GM12873 (cell line): Measurements from ENCODE around the gene PTPN22.
A peak's percentile ranks its signal among the peaks of the same experiment; 100 is the strongest.

Experiments used
- CTCF ChIP-seq: IDR thresholded peaks from 2 replicates; pipeline ENCODE4 v1.5.1; 2012; ENCODE audit warnings: low read depth, mild to moderate bottlenecking, moderate library complexity, low read length, control low read depth; ENCODE audit not compliant: insufficient read depth; ENCODE audit errors: missing control alignments

PTPN22 gene

GRCh38 chr1:113905435-113905861 lies 33.9 kb upstream of the PTPN22 start:
- no peak for TF ChIP-seq CTCF

GRCh38 chr1:113904674-113905434 lies 33.3 kb upstream of the PTPN22 start, which contains the start of the genes AP4B1 and DCLRE1B:
Gene AP4B1, minus strand, starts transcription at chr1:113904799. Its CDS starts 82 bp downstream, at chr1:113904717.
Gene DCLRE1B, plus strand, starts transcription at chr1:113905326. Its CDS starts 261 bp downstream, at chr1:113905587.
- peak; percentile 68 for TF ChIP-seq CTCF

- no peak for TF ChIP-seq CTCF
Measured at GRCh38 chr1:113904293-113904673, 32.8 kb upstream of the PTPN22 start.

GRCh38 chr1:113903501-113904292 lies 32.2 kb upstream of the PTPN22 start:
- no peak for TF ChIP-seq CTCF

- no peak for TF ChIP-seq CTCF
Measured at GRCh38 chr1:113901191-113901590, 29.7 kb upstream of the PTPN22 start.

- no peak for TF ChIP-seq CTCF
Measured at GRCh38 chr1:113899111-113899510, 27.6 kb upstream of the PTPN22 start.

GRCh38 chr1:113898241-113898814 lies 26.8 kb upstream of the PTPN22 start:
- TF ChIP-seq CTCF = no peak
